ENCODE data around the gene SLC25A23.

The SLC25A23 gene

GRCh38 chr19:6498294-6499036, 38.9 kb upstream of the SLC25A23 start:
- no peak for DNase-seq (ENCODE audit: low read depth, low spot score)
- no peaks in the 10 kb centered on the region for H3K9me3 ChIP-seq (ENCODE audit: low read depth, low read length)
- no peak overlapping the region for H3K9ac ChIP-seq (ENCODE audit: insufficient read length)
- TF ChIP-seq POLR2AphosphoS5 (IDR thresholded peaks at IDR 0.05; ENCODE audit: borderline replicate concordance, low read depth, low read length): no peak
- TF ChIP-seq FOXP2 (optimal IDR thresholded peaks at IDR 0.05; ENCODE audit: control extremely low read depth, extremely low read length, insufficient read depth): no peak
- TF ChIP-seq EZH2 (IDR thresholded peaks at IDR 0.05): no peak
- no peak overlapping the region for H3K4me3 ChIP-seq
- peaks cover 3% of the 10 kb centered on the region; the same call in 1 of the 2 replicates for H3K36me3 ChIP-seq (ENCODE audit: insufficient read depth, low read length)
- no peak overlapping the region for H3K27ac ChIP-seq

- no peak overlapping the region for H3K9ac ChIP-seq (ENCODE audit: insufficient read length)
- peaks cover 3% of the 10 kb centered on the region; the same call in 1 of the 2 replicates for H3K36me3 ChIP-seq (ENCODE audit: insufficient read depth, low read length)
- no peaks in the 10 kb centered on the region for H3K9me3 ChIP-seq (ENCODE audit: low read depth, low read length)
- no peak for DNase-seq (ENCODE audit: low read depth, low spot score)
- no peak overlapping the region for H3K27ac ChIP-seq
- TF ChIP-seq EZH2 (IDR thresholded peaks at IDR 0.05) (no peak), POLR2AphosphoS5 (IDR thresholded peaks at IDR 0.05; ENCODE audit: borderline replicate concordance, low read depth, low read length) (no peak), FOXP2 (optimal IDR thresholded peaks at IDR 0.05; ENCODE audit: control extremely low read depth, extremely low read length, insufficient read depth) (no peak)
- no peak overlapping the region for H3K4me3 ChIP-seq
These were observed 36.4 kb upstream of the SLC25A23 start for GRCh38 chr19:6495947-6496346.

- Histone ChIP-seq H3K9me3 (ENCODE audit: low read depth, low read length) (no peaks in the 10 kb centered on the region), H3K9ac (ENCODE audit: insufficient read length) (no peak overlapping the region), H3K4me3 (no peak overlapping the region), H3K27ac (no peak overlapping the region), H3K36me3 (ENCODE audit: insufficient read depth, low read length) (peaks cover 3% of the 10 kb centered on the region; the same call in 1 of the 2 replicates)
- TF ChIP-seq POLR2AphosphoS5 (IDR thresholded peaks at IDR 0.05; ENCODE audit: borderline replicate concordance, low read depth, low read length): no peak
- no peak for TF ChIP-seq EZH2 (IDR thresholded peaks at IDR 0.05)
- no peak for TF ChIP-seq FOXP2 (optimal IDR thresholded peaks at IDR 0.05; ENCODE audit: control extremely low read depth, extremely low read length, insufficient read depth)
- DNase-seq (ENCODE audit: low read depth, low spot score): no peak
These were observed 34.9 kb upstream of the SLC25A23 start for GRCh38 chr19:6494438-6495036.

GRCh38 chr19:6491802-6492592, 32.4 kb upstream of the SLC25A23 start:
- Histone ChIP-seq H3K9me3 (ENCODE audit: low read depth, low read length) (no peaks in the 10 kb centered on the region), H3K4me3 (no peak overlapping the region), H3K27ac (no peak overlapping the region), H3K9ac (ENCODE audit: insufficient read length) (no peak overlapping the region), H3K36me3 (ENCODE audit: insufficient read depth, low read length) (no peaks in the 10 kb centered on the region; the same call in 1 of the 2 replicates)
- DNase-seq (ENCODE audit: low read depth, low spot score): no peak
- TF ChIP-seq FOXP2 (optimal IDR thresholded peaks at IDR 0.05; ENCODE audit: control extremely low read depth, extremely low read length, insufficient read depth) (no peak), POLR2AphosphoS5 (IDR thresholded peaks at IDR 0.05; ENCODE audit: borderline replicate concordance, low read depth, low read length) (no peak), EZH2 (IDR thresholded peaks at IDR 0.05) (no peak)

GRCh38 chr19:6490134-6490533, 30.5 kb upstream of the SLC25A23 start:
- Histone ChIP-seq H3K9ac (ENCODE audit: insufficient read length) (no peak overlapping the region), H3K36me3 (ENCODE audit: insufficient read depth, low read length) (no peaks in the 10 kb centered on the region; the same call in 1 of the 2 replicates), H3K4me3 (no peak overlapping the region), H3K9me3 (ENCODE audit: low read depth, low read length) (no peaks in the 10 kb centered on the region), H3K27ac (no peak overlapping the region)
- TF ChIP-seq POLR2AphosphoS5 (IDR thresholded peaks at IDR 0.05; ENCODE audit: borderline replicate concordance, low read depth, low read length) (no peak), FOXP2 (optimal IDR thresholded peaks at IDR 0.05; ENCODE audit: control extremely low read depth, extremely low read length, insufficient read depth) (no peak), EZH2 (IDR thresholded peaks at IDR 0.05) (no peak)
- DNase-seq (ENCODE audit: low read depth, low spot score): no peak

GRCh38 chr19:6489278-6490061, 29.9 kb upstream of the SLC25A23 start:
- DNase-seq (ENCODE audit: low read depth, low spot score): no peak
- Histone ChIP-seq H3K9me3 (ENCODE audit: low read depth, low read length) (no peaks in the 10 kb centered on the region), H3K27ac (no peak overlapping the region), H3K9ac (ENCODE audit: insufficient read length) (no peak overlapping the region), H3K4me3 (no peak overlapping the region), H3K36me3 (ENCODE audit: insufficient read depth, low read length) (no peaks in the 10 kb centered on the region; the same call in 1 of the 2 replicates)
- TF ChIP-seq EZH2 (IDR thresholded peaks at IDR 0.05) (no peak), POLR2AphosphoS5 (IDR thresholded peaks at IDR 0.05; ENCODE audit: borderline replicate concordance, low read depth, low read length) (no peak), FOXP2 (optimal IDR thresholded peaks at IDR 0.05; ENCODE audit: control extremely low read depth, extremely low read length, insufficient read depth) (no peak)

- Histone ChIP-seq H3K36me3 (ENCODE audit: insufficient read depth, low read length) (no peaks in the 10 kb centered on the region), H3K4me3 (no peak overlapping the region), H3K27ac (no peak overlapping the region), H3K9me3 (ENCODE audit: low read depth, low read length) (no peaks in the 10 kb centered on the region), H3K9ac (ENCODE audit: insufficient read length) (no peak overlapping the region)
- TF ChIP-seq EZH2 (IDR thresholded peaks at IDR 0.05): no peak
- no peak for TF ChIP-seq POLR2AphosphoS5 (IDR thresholded peaks at IDR 0.05; ENCODE audit: borderline replicate concordance, low read depth, low read length)
- no peak for TF ChIP-seq FOXP2 (optimal IDR thresholded peaks at IDR 0.05; ENCODE audit: control extremely low read depth, extremely low read length, insufficient read depth)
- no peak for DNase-seq (ENCODE audit: low read depth, low spot score)
These were observed 25.2 kb upstream of the SLC25A23 start for GRCh38 chr19:6484831-6485230.
